H1 (cell line): ENCODE measurements around the gene ARID1B. TPM values are rescaled to one million over a fixed set of nuclear protein-coding genes. Genes with fewer than 3 reads are reported as not detected.
A peak's percentile ranks its signal among the peaks of the same experiment; 100 is the strongest.

ENCODE experiments used
- CTCF ChIA-PET: fragments of 300-600 bp; sonication (Branson Sonifier 250); formaldehyde crosslinking; loops from one replicate; lab custom pipeline; 2021; ENCODE audit not compliant: partially characterized antibody; lab: Charles Lee
- POLR2A ChIA-PET: fragments of 300-600 bp; sonication (Branson Sonifier 250); formaldehyde crosslinking; loops from one replicate; lab custom pipeline; 2021; ENCODE audit warnings: inconsistent platforms; ENCODE audit not compliant: partially characterized antibody; lab: Charles Lee
- DNase-seq, 2 experiments: peaks; one replicate each; pipeline versions ENCODE4 v3.0.0 to v3.0.0-alpha.2; 2010 to 2022; ENCODE audit warnings: low spot score in 2 of 2, low read depth in 1 of 2, mixed read lengths in 1 of 2
- FAIRE-seq: peaks from 2 replicates; lab custom pipeline; 2011; peaks lifted over from hg19 to GRCh38; lab: Jason Lieb, UNC
- H2AFZ ChIP-seq: 2 replicates; pipeline ENCODE4 v1.8.1; 2012; ENCODE audit warnings: low read length, inconsistent platforms
- H2AK5ac ChIP-seq: 2 replicates; pipeline ENCODE4 v1.6.1; 2013; ENCODE audit warnings: low read depth, low read length
- H2BK120ac ChIP-seq: replicated peaks from 2 replicates; pipeline ENCODE3; 2013; ENCODE audit warnings: low read depth, low read length, inconsistent platforms
- H2BK12ac ChIP-seq: 2 replicates; pipeline ENCODE4 v1.6.1; 2013; ENCODE audit warnings: low read depth, low read length
- H2BK15ac ChIP-seq: 2 replicates; pipeline ENCODE4 v1.6.1; 2013; ENCODE audit warnings: low read length
- H2BK20ac ChIP-seq: 2 replicates; pipeline ENCODE4 v1.6.1; 2013; ENCODE audit warnings: low read length
- H2BK5ac ChIP-seq: 2 replicates; pipeline ENCODE4 v1.6.1; 2013; ENCODE audit warnings: low read depth, low read length
- H3K14ac ChIP-seq: 2 replicates; pipeline ENCODE4 v1.6.1; 2013; ENCODE audit warnings: inconsistent platforms; ENCODE audit not compliant: insufficient read length
- H3K18ac ChIP-seq: 2 replicates; pipeline ENCODE4 v1.6.1; 2013; ENCODE audit warnings: low read length; ENCODE audit errors: extremely low read depth
- H3K23ac ChIP-seq: 2 replicates; pipeline ENCODE4 v1.6.1; 2013; ENCODE audit warnings: inconsistent platforms; ENCODE audit not compliant: insufficient read length
- H3K23me2 ChIP-seq: 2 replicates; pipeline ENCODE4 v1.6.1; 2013; ENCODE audit warnings: low read depth, low read length
- H3K27ac ChIP-seq: 2 replicates; pipeline ENCODE4 v1.6.1; 2011; ENCODE audit warnings: low read depth, low read length, inconsistent platforms
- H3K27me3 ChIP-seq, 4 experiments: replicated peaks in 1 of 4; 1 replicate in 1 of 4; 2 replicates in 3 of 4; pipeline versions ENCODE4 v1.6.1 to v1.8.1; 2011 to 2013; ENCODE audit warnings: low read length in 3 of 4, mild to moderate bottlenecking in 3 of 4, inconsistent platforms in 2 of 4, mixed read lengths in 2 of 4, moderate library complexity in 1 of 4; ENCODE audit not compliant: control insufficient read depth in 3 of 4, insufficient read depth in 3 of 4; ENCODE audit errors: extremely low read depth in 1 of 4
- H3K36me3 ChIP-seq, 4 experiments: 2 replicates each; pipeline versions ENCODE4 v1.6.1 to v1.8.1; 2011 to 2013; ENCODE audit warnings: mild to moderate bottlenecking in 4 of 4, low read length in 3 of 4, moderate library complexity in 2 of 4, control low read depth in 1 of 4, inconsistent platforms in 1 of 4; ENCODE audit not compliant: insufficient read depth in 4 of 4, control insufficient read depth in 2 of 4
- H3K4ac ChIP-seq: replicated peaks from 2 replicates; pipeline ENCODE3; 2013; ENCODE audit warnings: low read length, low read depth, mixed read lengths, inconsistent platforms; ENCODE audit not compliant: insufficient read length
- H3K4me1 ChIP-seq, 4 experiments: replicated peaks in 1 of 4; 1 replicate in 1 of 4; 2 replicates in 3 of 4; pipeline versions ENCODE4 v1.6.1 to v1.8.1; 2011 to 2013; ENCODE audit warnings: low read length in 3 of 4, inconsistent platforms in 2 of 4, mixed read lengths in 1 of 4; ENCODE audit not compliant: insufficient read depth in 4 of 4, control insufficient read depth in 3 of 4
- H3K4me2 ChIP-seq, 2 experiments: 2 replicates each; pipeline versions ENCODE4 v1.6.1 to v1.8.1; 2011 to 2013; ENCODE audit warnings: low read depth in 2 of 2, low read length in 2 of 2, control low read depth in 1 of 2, inconsistent platforms in 1 of 2, mild to moderate bottlenecking in 1 of 2; ENCODE audit not compliant: insufficient read depth in 1 of 2
- H3K4me3 ChIP-seq, 4 experiments: fragments of 200-600, 300-600 bp in 1 of 4; sonication (generic), shearing (Covaris generic), sonication (Bioruptor Twin) in 1 of 4; 2 replicates each; pipeline versions ENCODE4 v1.5.1 to v1.8.1; 2011 to 2016; ENCODE audit warnings: low read length in 4 of 4, low read depth in 3 of 4, control low read depth in 2 of 4, inconsistent platforms in 2 of 4, mild to moderate bottlenecking in 2 of 4, mixed read lengths in 1 of 4, moderate library complexity in 1 of 4; ENCODE audit not compliant: insufficient read depth in 2 of 4; ENCODE audit errors: extremely low read depth in 1 of 4
- H3K56ac ChIP-seq: replicated peaks from 2 replicates; pipeline ENCODE3; 2013; ENCODE audit warnings: low read depth, mild to moderate bottlenecking, mixed read lengths, low read length, inconsistent platforms; ENCODE audit not compliant: insufficient read length
- H3K79me1 ChIP-seq: 2 replicates; pipeline ENCODE4 v1.6.1; 2013; ENCODE audit warnings: low read depth, low read length, control low read depth
- H3K79me2 ChIP-seq, 2 experiments: 2 replicates each; pipeline versions ENCODE4 v1.6.1 to v1.8.1; 2012 to 2013; ENCODE audit warnings: low read length in 2 of 2, mild to moderate bottlenecking in 2 of 2, inconsistent platforms in 1 of 2; ENCODE audit not compliant: insufficient read depth in 2 of 2, control insufficient read depth in 1 of 2
- H3K9ac ChIP-seq, 4 experiments: replicated peaks in 1 of 4; 1 replicate in 1 of 4; 2 replicates in 3 of 4; pipeline versions ENCODE4 v1.6.1 to v1.8.1; 2011 to 2013; ENCODE audit warnings: low read depth in 3 of 4, low read length in 3 of 4, control low read depth in 2 of 4, mild to moderate bottlenecking in 2 of 4, moderate library complexity in 2 of 4, inconsistent platforms in 1 of 4; ENCODE audit errors: extremely low read depth in 1 of 4
- H3K9me3 ChIP-seq, 2 experiments: 2 replicates each; pipeline versions ENCODE4 v1.6.1 to v1.8.1; 2012 to 2013; ENCODE audit warnings: mild to moderate bottlenecking in 2 of 2, moderate library complexity in 2 of 2, control low read depth in 1 of 2, inconsistent platforms in 1 of 2, low read depth in 1 of 2, low read length in 1 of 2, mixed read lengths in 1 of 2; ENCODE audit not compliant: insufficient read depth in 2 of 2
- H4K20me1 ChIP-seq, 2 experiments: replicated peaks in 1 of 2; 2 replicates each; pipeline versions ENCODE3 to v1.8.1; 2011 to 2013; ENCODE audit warnings: inconsistent platforms in 2 of 2, low read length in 2 of 2, mild to moderate bottlenecking in 1 of 2; ENCODE audit not compliant: insufficient read depth in 2 of 2, control insufficient read depth in 1 of 2
- H4K5ac ChIP-seq: 2 replicates; pipeline ENCODE4 v1.6.1; 2013; ENCODE audit warnings: low read length, low read depth, mixed read lengths, inconsistent platforms; ENCODE audit not compliant: insufficient read length
- H4K8ac ChIP-seq: 2 replicates; pipeline ENCODE4 v1.8.0; 2013; ENCODE audit warnings: mild to moderate bottlenecking, moderate library complexity, low read length, inconsistent platforms; ENCODE audit not compliant: insufficient read depth; ENCODE audit errors: extremely low read depth
- H4K91ac ChIP-seq: replicated peaks from 2 replicates; pipeline ENCODE3; 2013; ENCODE audit warnings: low read length, mixed read lengths, inconsistent platforms; ENCODE audit not compliant: insufficient read length
- ASH2L ChIP-seq: fragments of 200-600, 300-600 bp; sonication (generic); IDR thresholded peaks from one replicate; pipeline ENCODE4 v1.7.1; 2017; ENCODE audit warnings: low read length
- RBBP5 ChIP-seq: IDR thresholded peaks from 2 replicates; pipeline ENCODE4 v1.7.1; 2012; ENCODE audit warnings: low read depth, mild to moderate bottlenecking, inconsistent platforms, low read length, moderate library complexity, borderline replicate concordance
- WGBS, 2 experiments: shearing (Covaris generic) in 1 of 2; methylation state at CpG; one replicate each; pipeline versions ENCODE4 v1.1.6 to v1.1.7; 2013 to 2015; ENCODE audit warnings: low lambda C conversion rate in 2 of 2, mixed read lengths in 2 of 2, inconsistent platforms in 1 of 2, low coverage in 1 of 2, missing lambda C conversion rate in 1 of 2; ENCODE audit not compliant: insufficient replicate concordance in 2 of 2, insufficient coverage in 1 of 2, insufficient read length in 1 of 2; ENCODE audit errors: extremely low coverage in 1 of 2, missing lambda C conversion rate in 1 of 2; 5-methylcytosine and 5-hydroxymethylcytosine counted together
- polyA plus RNA-seq, 7 experiments: library from polyadenylated mRNA; depleted of rRNA in 3 of 7; stranded (reverse) in 5 of 7; unstranded in 2 of 7; fragments of >200 nt in 5 of 7; fragments of 200-250 nt in 2 of 7; gene quantifications; 1 replicate in 5 of 7; 2 replicates in 1 of 7; 4 replicates in 1 of 7; pipeline versions ENCODE4 v1.2.1 to v1.2.3, GENCODE V29; 2011 to 2013; ENCODE audit warnings: missing spikeins in 2 of 7, mixed read lengths in 2 of 7
- total RNA-seq: library from RNA; stranded (reverse); fragmentation: NEBNext Ultra II Directional; extraction: Animal tissue kit (Norgen Biotek cat#: 25700); gene quantifications from 2 replicates; pipeline ENCODE4 v1.2.1, GENCODE V29; 2021

Gene ARID1B
- total and polyA plus RNA-seq, 2 of the 8 experiments (the other 6 are each of a cell fraction or from before 2014, with no cell fraction given): 24.3 to 70.3 TPM

DNA sequence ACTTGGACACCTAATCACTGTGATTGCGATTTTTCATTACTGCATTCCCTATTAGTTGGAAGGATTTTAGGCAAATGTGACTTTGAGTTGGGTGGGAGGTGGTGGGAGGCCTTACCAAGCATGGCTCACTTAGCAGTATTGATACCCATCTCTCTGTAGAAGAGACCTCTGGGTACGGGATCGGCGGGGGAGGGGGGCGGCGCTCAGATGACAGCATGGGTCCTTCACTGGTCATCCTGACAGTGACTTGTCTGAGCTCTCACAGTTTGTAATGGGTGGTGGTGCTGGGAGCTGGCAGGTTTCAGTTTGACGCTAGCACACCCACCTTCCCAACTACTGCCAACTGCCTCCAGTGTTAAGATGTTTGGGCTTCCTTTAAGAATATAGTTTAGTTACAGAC, 231.4 kb downstream of the ARID1B start:
- no peak overlapping the region for H2BK15ac ChIP-seq
- H3K27me3 ChIP-seq: no peaks in the 10 kb centered on the region
- no peaks in the 10 kb centered on the region for H3K36me3 ChIP-seq
- peaks cover 0 to 4% of the 10 kb centered on the region in 2 experiments for H4K20me1 ChIP-seq
- H3K27ac ChIP-seq: no peak overlapping the region
- no peak overlapping the region for H4K8ac ChIP-seq
- H3K23ac ChIP-seq: no peak overlapping the region
- ChIA-PET POLR2A (interaction anchor here (3.1 kb wide), 1 partner anchor 12 kb away, joined by 15 read pairs; no protein-coding TSS in a partner anchor), CTCF (interaction anchor here (0.6 to 1.4 kb wide), 3 partner anchors 10 to 38 kb away, joined by 3 read pairs; no protein-coding TSS in a partner anchor)
- no peak overlapping the region for H2BK20ac ChIP-seq
- no peak overlapping the region for H2AFZ ChIP-seq
- no peak overlapping the region for H4K5ac ChIP-seq
- H2BK12ac ChIP-seq: no peak overlapping the region
- no peaks in the 10 kb centered on the region for H3K23me2 ChIP-seq
- no peak overlapping the region for H3K9ac ChIP-seq
- 0 out of 2 replicates have a peak, but pooled peaks cover 3% of the 10 kb centered on the region for H3K79me1 ChIP-seq
- H2BK5ac ChIP-seq: no peak overlapping the region
- no peaks in the 10 kb centered on the region for H3K9me3 ChIP-seq
- H3K4me1 ChIP-seq: peaks cover 1 to 9% (median 7%) of the 10 kb centered on the region in 4 experiments; a peak in 4 of 7 replicates
- no peak overlapping the region for H3K14ac ChIP-seq
- H4K91ac ChIP-seq: peak overlapping the region; percentile 18
- 83% methylated on average over 7 of the region's 7 CpGs; no CpG with 5 or more reads in 1 of the 2 experiments for WGBS, 2 experiments
- H2AK5ac ChIP-seq: no peak overlapping the region
- FAIRE-seq: no peak
- H2BK120ac ChIP-seq: no peak overlapping the region
- H3K4me3 ChIP-seq: no peak overlapping the region
- no peak for DNase-seq
- H3K4me2 ChIP-seq: no peak overlapping the region
- peaks cover 0 to 94% of the 10 kb centered on the region in 2 experiments; a peak in 3 of 4 replicates for H3K79me2 ChIP-seq
- TF ChIP-seq ASH2L (no peak), RBBP5 (no peak)
- no peak overlapping the region for H3K4ac ChIP-seq
- H3K56ac ChIP-seq: no peak overlapping the region
- H3K18ac ChIP-seq: no peak overlapping the region
